ENCODE results near the gene FYN. TPM values are rescaled to one million over a fixed set of nuclear protein-coding genes. Genes with fewer than 3 reads are reported as not detected.
"Not testable (repeated sequence)": the region's sequence is repeated elsewhere in the genome, so short reads cannot be mapped to it uniquely, and the experiment has no call there.

Gene FYN
- total RNA-seq, 4 donors from 2014 or later, result 108 to 281 (median 186) TPM

GRCh38 chr6:111646034-111646433, 227.2 kb downstream of the FYN start:
- DNase-seq (ENCODE audit: low spot score) (no peak), ATAC-seq (ENCODE audit: low FRiP score) (no peak)
- no peak for TF ChIP-seq CTCF (IDR thresholded peaks at IDR 0.05)

GRCh38 chr6:111644893-111645430, 228.3 kb downstream of the FYN start:
- DNase-seq (ENCODE audit: low spot score) (no peak), ATAC-seq (ENCODE audit: low FRiP score) (no peak)
- TF ChIP-seq CTCF (IDR thresholded peaks at IDR 0.05), result no peak

- DNase-seq (ENCODE audit: low spot score), result no peak
- peak; percentile 58 for ATAC-seq (ENCODE audit: low FRiP score)
Measured at GRCh38 chr6:111642463-111643158, 230.6 kb downstream of the FYN start.

GRCh38 chr6:111639266-111639665, 234.0 kb downstream of the FYN start:
- no peak for TF ChIP-seq CTCF (IDR thresholded peaks at IDR 0.05)

More at GRCh38 chr6:111642463-111643158, 230.6 kb downstream of the FYN start:
- no peak for TF ChIP-seq CTCF (IDR thresholded peaks at IDR 0.05)

GRCh38 chr6:111634981-111635380, 238.3 kb downstream of the FYN start:
- DNase-seq (ENCODE audit: low spot score); ATAC-seq (ENCODE audit: low FRiP score): not testable (repeated sequence)

More at GRCh38 chr6:111639266-111639665, 234.0 kb downstream of the FYN start:
- ATAC-seq (ENCODE audit: low FRiP score) (no peak), DNase-seq (ENCODE audit: low spot score) (no peak)

GRCh38 chr6:111633822-111634221, 239.4 kb downstream of the FYN start:
- no peak for DNase-seq (ENCODE audit: low spot score)
- ATAC-seq (ENCODE audit: low FRiP score), result no peak
- no peak for TF ChIP-seq CTCF (IDR thresholded peaks at IDR 0.05)

- ATAC-seq (ENCODE audit: low FRiP score) (no peak), DNase-seq (ENCODE audit: low spot score) (no peak)
- TF ChIP-seq CTCF (IDR thresholded peaks at IDR 0.05), result no peak
Measured at GRCh38 chr6:111632468-111633247, 240.6 kb downstream of the FYN start.
